Left hindlimb (tissue), 1 donor: ENCODE measurements around the gene CARD10.
A peak's percentile ranks its signal among the peaks of the same experiment; 100 is the strongest.
"Not testable (repeated sequence)": the region's sequence is repeated elsewhere in the genome, so short reads cannot be mapped to it uniquely, and the experiment has no call there.

Experiments used
- DNase-seq: peaks from one replicate; pipeline ENCODE4 v3.0.0-alpha.2; 2018

The CARD10 gene

DNA sequence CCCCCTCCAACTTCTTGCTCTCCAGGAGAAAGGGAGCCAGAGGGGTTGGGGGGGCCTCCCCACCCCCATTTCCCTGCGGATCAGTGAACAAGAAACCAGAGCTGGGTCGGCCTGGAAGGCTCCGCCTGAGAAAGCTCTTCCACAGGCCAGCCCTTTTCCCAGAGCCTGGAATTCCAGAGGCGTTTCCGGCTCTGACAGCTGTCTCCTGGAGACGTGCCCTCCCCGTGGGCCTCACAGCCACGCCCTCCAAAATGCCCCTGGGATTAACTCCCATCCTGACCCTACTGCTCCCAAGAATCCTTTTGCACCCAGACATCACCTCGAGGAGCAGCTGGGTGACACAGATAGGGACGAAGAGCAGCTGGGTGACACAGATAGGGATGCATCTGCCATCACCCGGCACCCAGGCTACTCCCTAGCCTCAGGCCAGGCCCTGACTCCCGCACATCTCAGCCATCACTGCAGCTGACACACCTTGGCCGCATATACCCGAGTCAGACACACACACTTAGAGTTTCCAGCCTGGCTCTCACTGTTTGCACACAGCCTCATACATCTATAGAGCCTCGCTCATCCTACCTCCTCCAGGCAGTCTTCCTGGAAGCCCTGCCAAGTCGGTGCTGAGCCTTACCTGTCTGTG, 33.4 kb upstream of the CARD10 start:
- peak; percentile 86 for DNase-seq

DNA sequence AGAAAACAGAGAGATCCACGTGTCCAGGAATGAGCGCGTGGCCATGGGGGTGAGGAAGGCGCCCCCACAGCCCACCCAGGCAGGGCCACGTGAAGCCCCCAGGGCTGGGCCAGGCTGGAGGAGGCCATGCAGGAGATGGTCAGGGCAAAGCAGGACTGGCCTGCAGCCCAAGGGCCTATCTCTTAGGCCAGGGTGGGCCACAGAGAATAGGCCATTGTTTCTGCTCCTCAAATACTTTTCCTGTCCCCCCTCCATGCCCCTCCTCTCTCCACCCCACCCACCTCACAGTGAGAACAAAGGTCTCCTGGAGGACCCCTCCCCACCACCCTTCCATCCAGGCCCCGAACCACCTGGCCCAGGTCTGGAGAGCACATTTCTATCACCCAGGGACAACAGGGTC, 32.8 kb upstream of the CARD10 start:
- no peak for DNase-seq

DNA sequence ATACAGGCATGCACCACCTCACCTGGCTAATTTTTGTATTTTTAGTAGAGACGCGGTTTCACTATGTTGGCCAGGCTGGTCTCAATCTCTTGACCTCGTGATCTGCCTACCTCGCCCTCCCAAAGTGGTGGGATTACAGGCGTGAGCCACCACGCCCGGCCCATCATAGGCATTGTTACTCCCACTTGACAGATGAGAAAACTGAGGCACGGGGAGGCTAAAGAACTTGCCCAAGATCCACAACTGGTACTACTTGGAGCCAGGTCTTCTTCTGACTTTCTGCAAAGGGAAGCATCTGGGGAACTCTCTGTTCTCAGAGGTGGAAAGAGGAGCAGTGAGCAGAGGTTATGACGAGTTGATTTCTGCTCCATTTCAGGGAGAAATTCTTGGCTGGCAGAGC, 31.7 kb upstream of the CARD10 start:
- DNase-seq, result not testable (repeated sequence)

DNA sequence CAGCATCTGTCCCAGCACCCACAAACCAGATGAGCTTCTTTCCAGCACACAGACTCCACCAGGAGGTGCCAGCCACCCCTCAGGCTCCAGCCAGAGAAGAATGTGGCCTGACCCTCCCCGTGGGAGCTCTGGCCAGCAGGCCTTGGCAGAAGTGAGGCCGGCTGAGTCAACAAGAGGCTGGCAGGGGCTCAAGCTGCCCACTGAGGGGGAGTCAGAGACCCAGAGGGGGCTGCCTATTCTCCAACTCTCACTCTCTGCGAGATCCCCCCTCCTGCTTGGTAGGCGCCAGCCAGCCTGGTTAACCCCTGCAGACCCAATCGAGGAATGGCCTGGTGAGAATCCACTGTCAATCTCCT, 30.5 kb upstream of the CARD10 start:
- peak; percentile 81 for DNase-seq

DNA sequence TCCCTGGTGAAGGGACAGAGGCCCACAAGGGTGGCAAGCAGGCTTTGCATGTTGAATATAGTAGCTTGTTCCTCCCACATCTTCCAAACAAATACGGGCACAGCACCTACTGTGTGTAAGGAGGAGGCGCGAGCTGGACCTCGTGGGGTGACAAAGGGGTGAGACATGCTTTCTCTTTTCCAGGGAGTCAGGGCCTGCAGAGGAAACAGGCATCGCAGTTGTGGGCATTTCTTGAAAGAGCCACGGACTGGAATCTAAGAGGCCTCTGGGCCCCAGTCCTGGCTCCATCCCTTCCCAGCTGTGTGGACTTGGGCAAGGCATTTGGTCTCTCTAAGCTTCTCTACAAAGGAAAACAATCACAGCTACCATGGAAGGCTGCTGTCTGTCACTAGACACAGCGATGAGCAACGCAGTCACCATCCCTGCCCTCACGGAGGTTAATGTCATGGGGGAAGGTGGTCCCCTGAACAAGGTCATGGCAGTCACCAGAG, 28.1 kb upstream of the CARD10 start:
- no peak for DNase-seq

DNA sequence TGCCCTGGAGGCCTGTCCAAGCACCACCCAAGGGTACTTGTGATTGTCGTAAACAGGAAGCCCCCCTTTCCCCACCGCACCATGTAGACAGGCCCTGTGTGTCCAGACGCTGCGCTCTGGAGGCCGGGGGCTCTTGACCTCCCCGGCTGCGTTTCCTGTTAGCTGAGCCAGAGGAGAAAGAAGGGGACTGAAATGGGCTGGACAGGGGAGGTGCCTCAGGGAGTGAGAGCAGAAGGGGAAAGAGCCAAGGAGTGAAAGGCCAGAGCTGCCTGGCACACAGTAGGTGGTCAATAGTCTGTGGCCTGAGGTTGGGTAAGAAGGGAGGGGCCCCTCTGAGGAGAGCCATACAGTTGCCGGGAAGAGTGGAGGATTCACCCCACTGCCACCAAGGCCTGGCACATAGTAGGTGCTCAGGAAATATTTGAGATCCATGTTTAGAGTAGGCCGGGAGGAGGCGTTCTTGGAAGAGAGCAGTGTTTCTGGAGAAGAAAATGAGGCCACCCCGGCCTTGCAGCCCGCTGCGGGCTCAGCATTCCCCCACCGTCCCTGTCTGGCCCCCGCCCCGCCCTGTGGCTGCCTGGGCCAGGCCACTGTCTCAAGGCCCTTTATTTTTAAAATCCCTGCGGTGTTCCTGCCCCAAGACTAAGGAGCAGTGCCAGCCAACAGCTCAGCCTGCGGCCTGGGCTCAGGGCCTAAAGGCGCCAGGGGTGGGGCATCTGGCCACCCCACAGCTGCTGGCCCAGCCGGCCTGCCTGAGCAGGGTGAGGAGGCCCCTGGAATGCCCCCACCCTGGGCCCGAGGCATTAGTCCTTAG, 27.4 kb upstream of the CARD10 start:
- peak; percentile 86 for DNase-seq

DNA sequence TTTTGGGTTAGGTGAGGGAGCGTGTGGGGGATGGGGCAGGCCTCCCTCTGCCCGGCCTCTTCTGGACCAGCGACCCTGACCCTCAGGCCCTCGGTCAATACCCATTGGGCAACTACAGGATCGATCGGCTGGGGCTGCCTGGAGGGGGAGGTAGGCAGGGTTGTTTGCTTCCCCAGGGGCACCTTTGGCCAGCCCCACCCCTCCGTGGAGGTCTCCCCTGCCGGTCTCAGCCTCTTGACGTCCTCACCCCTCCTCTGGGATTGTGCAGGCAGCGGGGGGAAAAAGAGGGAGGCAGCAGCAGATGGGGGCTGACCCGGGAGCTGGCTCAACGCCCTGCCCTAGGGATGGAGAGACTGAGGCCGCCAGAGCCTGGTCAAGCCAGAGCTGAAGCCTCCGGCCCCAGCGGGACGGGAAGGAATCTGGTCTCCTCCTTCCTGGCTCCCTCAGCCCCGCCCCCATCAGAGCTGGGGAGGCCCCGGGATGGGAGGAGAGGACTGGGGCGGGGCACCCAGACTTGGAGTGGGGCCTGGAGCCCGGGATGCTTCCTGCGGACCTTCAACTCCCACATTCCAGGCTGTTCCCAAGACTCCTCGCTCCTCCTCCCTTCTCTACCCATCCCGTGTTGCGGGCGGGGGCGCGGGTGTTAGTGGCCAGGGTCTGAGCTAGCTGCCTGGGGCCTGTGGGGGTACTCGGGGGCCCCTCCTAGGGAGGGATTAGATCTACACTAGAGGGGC, 26.7 kb upstream of the CARD10 start:
- peak; percentile 96 for DNase-seq

DNA sequence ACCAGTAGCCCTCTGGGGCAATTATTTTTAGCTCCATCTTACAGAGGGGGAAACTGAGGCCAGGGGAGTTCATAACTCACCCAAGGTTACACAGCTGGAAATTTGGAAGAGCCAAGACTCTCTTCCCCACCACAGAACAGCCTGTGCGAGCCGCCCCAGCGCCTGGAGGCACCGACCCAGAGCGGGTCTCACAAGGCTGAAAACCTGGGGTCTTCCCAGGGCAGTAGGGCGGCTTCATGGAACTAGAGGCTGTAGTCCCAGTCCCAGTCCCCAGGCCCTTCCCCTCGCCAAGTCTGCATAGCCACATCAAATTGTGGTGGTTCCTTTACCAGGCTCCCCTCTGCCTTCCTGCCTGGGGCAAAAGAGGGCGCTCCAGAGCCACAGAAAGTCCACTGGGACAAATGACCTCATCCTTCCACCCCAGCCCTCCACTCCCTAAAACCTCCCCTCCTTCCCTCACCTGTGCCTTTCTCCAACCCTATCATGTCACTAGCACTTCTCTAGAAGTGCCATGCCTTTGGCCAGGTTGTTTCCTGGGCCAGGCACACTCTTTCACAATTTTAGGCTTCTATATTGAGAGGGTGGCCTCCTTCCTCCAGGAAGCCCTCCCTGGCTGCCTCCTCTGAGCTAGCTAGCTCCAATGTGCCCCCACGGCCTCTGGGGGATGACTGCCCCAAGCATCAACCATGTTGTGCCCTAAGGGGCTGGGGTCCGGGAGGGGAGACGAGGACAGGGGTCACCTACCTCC, 25.9 kb upstream of the CARD10 start:
- DNase-seq, result no peak

DNA sequence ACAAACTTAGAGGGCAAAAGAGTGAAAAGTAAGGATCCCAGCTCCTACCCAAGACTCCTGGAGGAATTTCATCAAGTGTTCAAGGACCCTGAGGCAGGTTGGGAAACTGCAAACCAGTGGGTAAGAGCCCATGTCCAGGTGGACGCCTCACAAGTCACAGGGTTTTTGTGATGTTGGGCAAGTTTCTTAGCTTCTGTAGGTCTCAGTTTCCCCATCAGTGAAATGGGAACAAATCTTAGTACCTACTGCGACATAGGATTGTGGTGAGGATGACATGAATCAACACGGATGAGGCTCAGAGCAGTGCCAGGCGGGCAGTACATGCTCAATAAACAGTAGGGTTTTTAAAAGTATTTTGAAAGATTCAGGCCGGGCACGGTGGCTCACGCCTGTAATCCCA, 23.7 kb upstream of the CARD10 start:
- DNase-seq, result no peak

DNA sequence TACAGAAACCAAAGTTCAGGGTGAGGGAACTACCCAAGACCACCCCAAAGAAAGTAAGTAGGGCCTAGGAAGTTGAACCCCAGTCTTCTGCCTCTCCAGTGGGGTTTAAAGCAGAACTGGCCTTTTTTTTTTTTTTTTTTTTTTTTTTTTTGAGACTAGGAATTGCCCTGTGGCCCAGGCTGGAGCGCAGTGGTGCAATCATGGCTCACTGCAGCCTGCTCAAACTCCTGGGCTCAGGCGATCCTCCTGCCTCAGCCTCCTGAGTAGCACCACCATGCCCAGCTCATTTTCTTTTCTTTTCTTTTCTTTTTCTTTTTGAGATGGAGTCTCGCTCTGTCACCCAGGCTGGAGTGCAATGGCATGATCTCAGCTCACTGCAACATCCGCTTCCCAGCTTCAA, 23.2 kb upstream of the CARD10 start:
- DNase-seq, result not testable (repeated sequence)

DNA sequence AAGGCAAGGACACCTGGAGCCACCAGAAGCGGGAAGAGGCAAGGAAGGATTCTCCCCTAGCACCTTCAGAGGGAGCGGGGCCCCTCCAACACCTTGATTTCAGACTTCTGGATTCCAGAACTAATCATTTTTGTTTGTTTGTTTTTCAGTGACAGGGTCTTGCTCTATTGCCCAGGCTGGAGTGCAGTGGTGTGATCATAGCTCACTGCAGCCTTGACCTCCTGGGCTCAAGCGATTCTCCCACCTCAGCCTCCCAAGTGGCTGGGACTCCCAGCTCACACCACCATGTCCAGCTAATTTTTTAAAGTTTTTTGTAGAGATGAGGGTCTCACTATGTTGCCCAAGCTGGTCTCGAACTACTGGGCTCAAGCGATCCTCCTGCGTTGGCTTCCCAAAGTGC, 20.6 kb upstream of the CARD10 start:
- DNase-seq, result not testable (repeated sequence)

DNA sequence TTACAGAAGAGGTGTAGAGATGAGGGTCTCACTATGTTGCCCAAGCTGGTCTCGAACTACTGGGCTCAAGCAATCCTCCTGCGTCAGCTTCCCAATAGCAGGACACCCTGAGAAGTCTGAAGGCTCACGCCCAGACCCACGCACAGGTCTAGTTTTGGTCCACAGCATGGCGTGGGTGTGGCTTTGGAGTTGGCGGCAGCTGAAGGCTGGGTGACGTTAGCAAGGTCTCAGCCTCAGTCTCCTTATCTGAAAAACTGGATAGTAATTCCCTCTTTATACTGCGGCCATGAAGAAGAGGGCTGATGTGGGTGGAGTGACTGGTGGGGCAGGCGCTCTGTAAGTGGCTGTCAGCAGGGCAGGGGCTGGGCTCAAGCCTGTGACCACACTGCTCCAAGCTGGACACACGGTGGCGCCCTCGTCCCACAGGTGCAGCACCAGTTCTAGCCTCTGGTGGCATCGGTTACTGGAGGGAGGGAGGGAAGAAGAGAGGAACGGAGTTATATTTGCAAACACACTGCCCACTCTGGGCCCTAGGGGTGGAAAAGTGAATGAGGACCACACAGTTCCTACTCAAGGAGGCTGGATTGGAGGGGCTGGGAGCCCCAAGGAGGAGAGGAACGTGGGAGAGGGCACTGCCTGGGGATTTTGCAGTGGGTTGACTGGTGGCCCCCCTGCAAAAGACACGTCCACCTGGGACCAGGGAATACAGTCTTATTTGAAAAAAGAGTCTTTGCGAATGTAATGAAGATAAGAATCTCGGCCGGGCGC, 19.6 kb upstream of the CARD10 start:
- DNase-seq, result peak; percentile 96

DNA sequence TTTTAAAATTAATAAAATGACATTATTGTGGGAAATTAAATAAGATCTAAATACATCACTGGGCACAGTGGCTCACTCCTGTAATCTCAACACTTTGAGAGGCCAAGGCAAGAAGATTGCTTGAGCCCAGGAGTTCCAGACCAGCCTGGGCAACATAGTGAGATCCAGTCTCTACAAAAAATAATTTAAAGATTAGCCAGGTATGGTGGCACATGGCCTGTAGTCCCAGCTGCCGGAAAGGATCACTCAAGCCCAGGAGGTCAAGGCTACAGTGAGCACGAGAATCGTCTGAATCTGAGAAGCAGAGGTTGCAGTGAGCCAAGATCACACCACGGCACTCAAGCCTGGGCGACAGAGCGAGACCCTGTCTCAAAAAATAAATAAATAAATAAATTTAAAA, 15.9 kb upstream of the CARD10 start:
- DNase-seq, result no peak

DNA sequence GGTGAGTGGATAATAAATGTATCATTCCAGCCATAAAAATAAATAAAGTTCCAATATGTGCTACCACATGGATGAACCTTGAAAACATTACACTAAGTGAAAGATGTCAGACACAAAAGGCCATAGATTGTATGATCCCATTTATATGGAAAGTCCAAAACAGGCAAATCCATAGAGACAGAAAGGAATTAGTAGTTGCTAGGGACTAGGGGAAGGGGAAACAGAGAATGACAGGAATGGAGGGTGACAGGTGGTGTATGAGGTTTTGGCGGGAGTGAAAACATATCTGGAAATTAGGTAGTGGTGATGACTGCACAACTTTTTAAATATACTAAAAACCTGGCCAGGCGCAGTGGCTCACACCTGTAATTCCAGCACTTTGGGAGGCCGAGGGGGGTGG, 15.2 kb upstream of the CARD10 start:
- no peak for DNase-seq

DNA sequence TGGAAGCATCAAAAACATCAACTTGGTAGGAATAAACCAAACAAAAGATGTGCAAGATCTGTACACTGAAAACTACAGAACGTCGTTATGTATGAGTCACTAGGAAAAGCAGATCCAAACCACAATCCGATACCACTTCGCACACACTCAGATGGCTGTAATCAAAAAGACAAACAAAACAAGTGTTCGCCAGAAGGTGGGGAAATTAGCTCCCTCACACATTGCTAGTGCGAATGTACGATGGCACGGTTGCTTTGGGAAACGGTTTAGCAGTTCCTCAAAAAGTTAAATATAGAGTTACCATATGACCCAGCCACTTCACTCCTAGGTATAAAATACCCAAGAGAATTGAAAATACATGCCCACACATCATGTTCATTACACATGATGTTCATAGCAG, 14.8 kb upstream of the CARD10 start:
- no peak for DNase-seq

DNA sequence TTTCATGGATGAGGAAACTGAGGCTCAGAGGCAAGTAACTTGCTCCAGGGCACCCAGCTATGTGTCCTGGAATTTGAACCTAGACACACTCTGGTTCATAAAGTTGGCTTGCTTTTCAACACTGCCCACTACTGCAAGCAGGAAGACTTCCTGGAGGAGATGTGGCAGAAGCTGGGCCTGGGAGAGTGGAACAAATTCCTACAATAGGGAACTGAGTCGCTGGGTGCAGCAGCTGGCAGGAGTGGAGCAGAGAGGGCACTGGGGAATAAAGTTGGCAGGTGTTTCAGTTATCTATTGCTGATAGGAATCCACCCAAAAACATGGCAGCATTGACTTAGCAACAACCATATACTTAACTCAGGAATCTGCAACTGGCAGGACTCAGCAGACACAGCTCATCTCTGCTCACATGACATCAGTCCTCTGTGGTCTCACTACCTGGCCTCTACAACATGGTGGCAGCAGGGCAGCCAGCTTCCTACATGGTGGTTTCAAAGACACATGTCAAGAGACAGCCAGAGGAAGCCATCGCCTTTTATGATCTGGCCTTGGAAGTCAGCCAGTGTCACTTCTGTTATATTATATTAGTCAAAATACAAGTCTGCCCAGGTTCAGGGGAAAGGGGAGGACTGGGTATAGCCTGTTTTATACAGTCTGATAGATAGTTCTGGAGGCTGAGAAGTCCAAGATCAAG, 10.6 kb upstream of the CARD10 start:
- no peak for DNase-seq

DNA sequence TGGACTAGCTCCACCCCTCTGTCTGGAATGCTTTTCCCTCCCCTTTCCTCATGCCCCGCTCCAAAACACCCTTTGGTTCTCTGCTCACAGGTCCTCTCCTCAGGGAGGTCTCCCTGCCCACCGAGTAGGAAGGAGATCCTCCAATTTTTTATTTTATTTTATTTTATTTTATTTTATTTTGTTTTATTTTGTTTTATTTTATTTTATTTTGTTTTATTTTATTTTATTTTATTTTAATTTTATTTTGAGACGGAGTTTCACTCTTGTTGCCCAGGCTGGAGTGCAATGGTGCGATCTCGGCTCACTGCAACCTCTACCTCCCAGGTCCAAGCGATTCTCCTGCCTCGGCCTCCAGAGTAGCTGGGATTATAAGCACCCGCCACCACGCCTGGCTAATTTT, 8.7 kb upstream of the CARD10 start:
- DNase-seq, result not testable (repeated sequence)

DNA sequence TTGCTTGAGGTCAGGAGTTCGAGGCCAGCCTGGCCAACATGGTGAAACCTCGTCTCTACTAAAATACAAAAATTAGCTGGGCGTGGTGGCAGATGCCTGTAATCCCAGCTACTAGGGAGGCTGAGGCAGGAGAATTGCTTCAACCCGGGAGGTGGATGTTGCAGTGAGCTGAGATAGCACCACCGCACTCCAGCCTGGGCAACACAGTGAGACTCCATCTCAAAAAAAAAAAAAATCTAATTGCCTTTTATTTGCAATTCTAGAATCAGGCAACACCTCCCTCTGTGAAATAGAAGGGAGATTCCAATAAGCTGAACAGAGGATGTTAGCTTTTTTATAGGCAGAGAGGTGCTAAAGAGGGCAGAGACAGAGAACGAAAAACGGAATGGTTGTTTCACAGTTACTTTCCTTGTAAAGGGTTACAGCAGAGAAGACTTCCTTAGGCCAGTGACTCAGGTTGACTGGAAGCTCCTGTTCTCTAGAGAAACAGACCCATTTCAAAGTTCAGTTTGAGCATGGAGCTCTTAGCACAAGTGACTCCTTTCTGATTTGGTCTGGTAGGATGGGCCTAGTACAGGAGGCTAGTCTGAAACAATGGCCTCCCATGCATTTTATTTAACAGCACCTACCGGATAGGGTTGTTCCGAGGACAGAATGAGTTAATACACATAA, 8.0 kb upstream of the CARD10 start:
- DNase-seq, result not testable (repeated sequence)

DNA sequence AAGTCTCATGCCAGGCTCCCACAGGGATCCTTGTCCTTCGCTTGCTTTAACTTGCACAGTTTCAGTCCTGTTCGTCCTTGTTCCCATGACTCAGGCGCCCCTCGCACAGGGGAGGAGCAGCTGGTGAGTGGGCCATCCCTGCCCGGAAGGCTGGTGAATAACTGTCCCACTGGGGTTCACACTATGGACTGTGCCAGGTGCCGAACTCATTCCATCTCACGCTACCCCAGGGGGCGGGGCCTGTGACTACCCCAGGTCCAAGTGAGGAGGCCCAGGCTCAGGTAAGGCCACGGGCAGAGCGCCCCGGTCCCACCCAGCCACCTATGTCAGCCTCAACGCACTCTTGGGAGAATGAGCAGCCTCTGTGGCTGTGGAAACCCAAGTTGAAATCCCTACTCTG, 7.2 kb upstream of the CARD10 start:
- no peak for DNase-seq

DNA sequence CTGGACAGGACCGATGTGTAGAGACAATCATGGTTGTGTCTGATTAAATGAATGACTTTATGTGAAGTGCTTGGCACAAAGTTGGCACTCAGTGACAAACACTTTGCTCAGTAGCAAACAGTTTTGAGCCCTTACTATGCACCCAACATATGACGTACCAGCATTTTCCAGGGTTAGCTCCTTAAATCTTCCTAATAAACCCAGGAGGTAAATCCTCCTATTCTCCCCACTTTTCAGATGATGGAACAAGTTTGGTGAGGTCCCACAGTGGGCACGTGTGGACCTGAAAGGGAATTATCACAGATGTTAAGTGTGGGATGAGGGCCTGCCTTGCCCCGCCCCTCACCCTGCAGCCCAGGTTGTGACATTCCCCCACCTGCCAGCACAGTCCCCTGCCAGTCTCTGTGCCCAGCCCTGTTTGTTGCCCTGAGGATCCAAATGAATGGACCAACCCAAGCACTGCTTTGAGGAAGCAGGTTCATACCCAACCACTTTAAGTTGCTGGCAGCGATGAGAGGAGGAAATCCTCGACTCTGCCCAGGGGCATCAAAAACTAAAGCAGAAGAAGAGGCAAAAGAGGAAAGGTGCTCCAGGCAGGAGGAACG, 6.6 kb upstream of the CARD10 start:
- no peak for DNase-seq
